H7 (cell line): ENCODE results near the gene HDAC7. TPM values are rescaled to one million over a fixed set of nuclear protein-coding genes. Genes with fewer than 3 reads are reported as not detected.
A peak's percentile ranks its signal among the peaks of the same experiment; 100 is the strongest.

Experiments used
- DNase-seq: peaks from one replicate; pipeline ENCODE4 v3.0.0; 2012
- H3K27me3 ChIP-seq: 2 replicates; pipeline ENCODE4 v1.6.0; 2011; ENCODE audit warnings: mild to moderate bottlenecking, low read length; ENCODE audit not compliant: control insufficient read depth, insufficient read depth
- H3K36me3 ChIP-seq: replicated peaks from 2 replicates; pipeline ENCODE4 v1.5.1; 2011; ENCODE audit warnings: low read length; ENCODE audit not compliant: control insufficient read depth, insufficient read depth
- H3K4me3 ChIP-seq: 2 replicates; pipeline ENCODE4 v1.5.1; 2011; ENCODE audit warnings: low read depth, mild to moderate bottlenecking, control low read depth, low read length, moderate library complexity; ENCODE audit not compliant: insufficient read depth
- total RNA-seq: library from RNA; depleted of rRNA; stranded (reverse); fragments of >200 nt; shearing (Covaris generic); gene quantifications from 2 replicates; pipeline ENCODE4 v1.2.3, GENCODE V29; 2014

The HDAC7 gene
- total RNA-seq, 1 experiment from 2014 or later, result 45.2 TPM

- H3K27me3 ChIP-seq, result no peaks in the 10 kb centered on the region
- no peak overlapping the region for H3K4me3 ChIP-seq
- H3K36me3 ChIP-seq, result peaks cover 1% of the 10 kb centered on the region
- no peak for DNase-seq
Observed at GRCh38 chr12:47803191-47803875, 16.4 kb downstream of the HDAC7 start.

- H3K36me3 ChIP-seq, result peaks cover 1% of the 10 kb centered on the region
- no peaks in the 10 kb centered on the region for H3K27me3 ChIP-seq
- peak; percentile 85 for DNase-seq
- H3K4me3 ChIP-seq, result no peak overlapping the region
Observed at GRCh38 chr12:47802312-47802711, 17.4 kb downstream of the HDAC7 start.

- Histone ChIP-seq H3K36me3 (peaks cover 1% of the 10 kb centered on the region), H3K27me3 (no peaks in the 10 kb centered on the region), H3K4me3 (no peak overlapping the region)
- no peak for DNase-seq
Observed at GRCh38 chr12:47801904-47802246, 17.8 kb downstream of the HDAC7 start.

- Histone ChIP-seq H3K36me3 (peaks cover 4% of the 10 kb centered on the region), H3K27me3 (no peaks in the 10 kb centered on the region), H3K4me3 (no peak overlapping the region)
- DNase-seq, result no peak
Observed at GRCh38 chr12:47801170-47801903, 18.4 kb downstream of the HDAC7 start.

- DNase-seq, result no peak
- Histone ChIP-seq H3K27me3 (no peaks in the 10 kb centered on the region), H3K4me3 (no peak overlapping the region), H3K36me3 (peaks cover 4% of the 10 kb centered on the region)
Observed at GRCh38 chr12:47800582-47800981, 19.1 kb downstream of the HDAC7 start.

- no peak overlapping the region for H3K4me3 ChIP-seq
- DNase-seq, result no peak
- H3K27me3 ChIP-seq, result no peaks in the 10 kb centered on the region
- peaks cover 4% of the 10 kb centered on the region for H3K36me3 ChIP-seq
Observed at GRCh38 chr12:47799357-47799955, 20.2 kb downstream of the HDAC7 start.

GRCh38 chr12:47798382-47798948 is 21.2 kb downstream of the HDAC7 start:
- Histone ChIP-seq H3K27me3 (no peaks in the 10 kb centered on the region), H3K36me3 (peaks cover 12% of the 10 kb centered on the region), H3K4me3 (no peak overlapping the region)
- no peak for DNase-seq

GRCh38 chr12:47797441-47797840 is 22.3 kb downstream of the HDAC7 start:
- peaks cover 14% of the 10 kb centered on the region for H3K36me3 ChIP-seq
- H3K27me3 ChIP-seq, result no peaks in the 10 kb centered on the region
- no peak overlapping the region for H3K4me3 ChIP-seq
- DNase-seq, result peak; percentile 93

GRCh38 chr12:47795814-47796411 is 23.8 kb downstream of the HDAC7 start:
- Histone ChIP-seq H3K27me3 (no peaks in the 10 kb centered on the region), H3K36me3 (peaks cover 19% of the 10 kb centered on the region), H3K4me3 (no peak overlapping the region)
- DNase-seq, result no peak

- Histone ChIP-seq H3K36me3 (peaks cover 23% of the 10 kb centered on the region), H3K4me3 (no peak overlapping the region), H3K27me3 (no peaks in the 10 kb centered on the region)
- DNase-seq, result no peak
Observed at GRCh38 chr12:47795121-47795813, 24.4 kb downstream of the HDAC7 start.

- H3K36me3 ChIP-seq, result peaks cover 25% of the 10 kb centered on the region
- DNase-seq, result no peak
- no peak overlapping the region for H3K4me3 ChIP-seq
- no peaks in the 10 kb centered on the region for H3K27me3 ChIP-seq
Observed at GRCh38 chr12:47794679-47795078, 25.0 kb downstream of the HDAC7 start.

- Histone ChIP-seq H3K36me3 (peaks cover 38% of the 10 kb centered on the region), H3K27me3 (no peaks in the 10 kb centered on the region), H3K4me3 (no peak overlapping the region)
- no peak for DNase-seq
Observed at GRCh38 chr12:47793015-47793681, 26.6 kb downstream of the HDAC7 start.

- no peak for DNase-seq
- Histone ChIP-seq H3K36me3 (peaks cover 48% of the 10 kb centered on the region), H3K27me3 (no peaks in the 10 kb centered on the region), H3K4me3 (no peak overlapping the region)
Observed at GRCh38 chr12:47791874-47792273, 27.8 kb downstream of the HDAC7 start.

- no peak for DNase-seq
- H3K36me3 ChIP-seq, result peaks cover 50% of the 10 kb centered on the region
- no peak overlapping the region for H3K4me3 ChIP-seq
- no peaks in the 10 kb centered on the region for H3K27me3 ChIP-seq
Observed at GRCh38 chr12:47791351-47791746, 28.4 kb downstream of the HDAC7 start.
